ENCODE results near the gene ATP5PF.

- no peak for TF ChIP-seq SUZ12 (IDR thresholded peaks at IDR 0.05; ENCODE audit: extremely low read depth, insufficient read depth, insufficient read length)
- no peak for TF ChIP-seq ZNF274 (IDR thresholded peaks at IDR 0.05; ENCODE audit: low read depth, low read length)
- no peak for TF ChIP-seq YY1 (IDR thresholded peaks at IDR 0.05; ENCODE audit: insufficient read depth, insufficient read length)
Observed at GRCh38 chr21:25764065-25764464, 29.4 kb upstream of the ATP5PF start.

All from NT2/D1 (cell line).